ENCODE data around the gene TPGS2. TPM values are rescaled to one million over a fixed set of nuclear protein-coding genes. Genes with fewer than 3 reads are reported as not detected.
"Not testable (repeated sequence)": the region's sequence is repeated elsewhere in the genome, so short reads cannot be mapped to it uniquely, and the experiment has no call there.

The TPGS2 gene
- total RNA-seq, 2 experiments from 2014 or later = 137 to 141 TPM

DNA sequence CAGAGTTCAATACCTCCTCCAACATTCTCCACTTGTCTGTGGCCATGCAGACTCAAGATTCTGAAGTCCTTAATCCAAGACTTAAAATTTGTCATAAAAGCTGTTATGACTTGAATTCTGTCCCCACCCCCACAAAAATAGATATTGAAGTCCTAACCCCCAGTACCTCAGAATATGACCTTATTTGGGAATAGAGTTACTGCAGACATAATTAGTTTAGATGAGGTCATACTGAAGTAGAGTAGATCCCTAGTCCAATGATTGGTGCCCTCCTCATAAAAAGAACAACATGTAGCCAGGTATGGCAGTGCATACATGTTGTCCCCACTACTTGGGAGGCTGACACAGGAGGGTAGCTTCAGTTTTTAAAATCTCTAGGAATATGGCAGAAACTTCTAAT is 9.2 kb downstream of the TPGS2 start:
- Mint-ChIP-seq H3K36me3 (ENCODE audit: low read depth) (peaks cover 53% of the 10 kb centered on the region), H3K27ac (no peak overlapping the region), H3K27me3 (ENCODE audit: low read depth) (no peaks in the 10 kb centered on the region), H3K9me3 (ENCODE audit: insufficient read depth) (no peaks in the 10 kb centered on the region), H3K4me3 (no peak overlapping the region), H3K4me1 (ENCODE audit: low read depth) (peaks cover 10% of the 10 kb centered on the region)
- ChIA-PET POLR2A (interaction anchor here (1.2 kb wide), 1 partner anchor 9 kb away, joined by 3 read pairs; the partner anchor contains the start of genes KIAA1328 and TPGS2), CTCF (no interaction called here)
- DNase-seq (no peak), ATAC-seq (no peak)

GRCh38 chr18:36818652-36819051 is 10.2 kb downstream of the TPGS2 start:
- DNase-seq = no peak
- H3K27me3 Mint-ChIP-seq (ENCODE audit: low read depth) = no peaks in the 10 kb centered on the region
- ChIA-PET POLR2A (no interaction called here), CTCF (interaction anchor here (0.8 kb wide), 1 partner anchor 15 kb away, joined by 3 read pairs; no protein-coding TSS in a partner anchor)
- no peak overlapping the region for H3K27ac Mint-ChIP-seq
- no peaks in the 10 kb centered on the region for H3K9me3 Mint-ChIP-seq (ENCODE audit: insufficient read depth)
- ATAC-seq = no peak
- H3K36me3 Mint-ChIP-seq (ENCODE audit: low read depth) = peaks cover 52% of the 10 kb centered on the region
- no peak overlapping the region for H3K4me3 Mint-ChIP-seq
- peaks cover under 1% of the 10 kb centered on the region for H3K4me1 Mint-ChIP-seq (ENCODE audit: low read depth)

- DNase-seq (no peak), ATAC-seq (no peak)
- Mint-ChIP-seq H3K9me3 (ENCODE audit: insufficient read depth) (no peaks in the 10 kb centered on the region), H3K4me3 (no peak overlapping the region), H3K36me3 (ENCODE audit: low read depth) (peaks cover 59% of the 10 kb centered on the region), H3K27ac (no peak overlapping the region), H3K27me3 (ENCODE audit: low read depth) (no peaks in the 10 kb centered on the region), H3K4me1 (ENCODE audit: low read depth) (no peaks in the 10 kb centered on the region)
- ChIA-PET CTCF (interaction anchor here (1.0 to 1.3 kb wide), 2 partner anchors 9 to 12 kb away, joined by 3 read pairs; partner anchors contain the start of genes KIAA1328 and TPGS2), POLR2A (no interaction called here)
Observed at GRCh38 chr18:36817039-36817438, 11.8 kb downstream of the TPGS2 start.

- CTCF ChIA-PET = interaction anchor here (1.2 kb wide), 1 partner anchor 13 kb away, joined by 3 read pairs; the partner anchor contains the start of genes KIAA1328 and TPGS2
- ATAC-seq; POLR2A ChIA-PET; H3K27me3 Mint-ChIP-seq (ENCODE audit: low read depth); H3K4me3 Mint-ChIP-seq; H3K9me3 Mint-ChIP-seq (ENCODE audit: insufficient read depth); H3K4me1 Mint-ChIP-seq (ENCODE audit: low read depth); DNase-seq: not testable (repeated sequence)
- H3K36me3 Mint-ChIP-seq (ENCODE audit: low read depth) = peaks cover 52% of the 10 kb centered on the region
- peak overlapping the region; percentile 2 for H3K27ac Mint-ChIP-seq
Observed at GRCh38 chr18:36816096-36816495, 12.7 kb downstream of the TPGS2 start.

- Mint-ChIP-seq H3K4me1 (ENCODE audit: low read depth) (no peaks in the 10 kb centered on the region), H3K27me3 (ENCODE audit: low read depth) (no peaks in the 10 kb centered on the region), H3K27ac (no peak overlapping the region), H3K9me3 (ENCODE audit: insufficient read depth) (no peaks in the 10 kb centered on the region), H3K4me3 (no peak overlapping the region), H3K36me3 (ENCODE audit: low read depth) (peaks cover 48% of the 10 kb centered on the region)
- DNase-seq (no peak), ATAC-seq (no peak)
- ChIA-PET CTCF (no interaction called here), POLR2A (no interaction called here)
Observed at GRCh38 chr18:36814994-36815393, 13.8 kb downstream of the TPGS2 start.

GRCh38 chr18:36813824-36814223 is 15.0 kb downstream of the TPGS2 start:
- no peak overlapping the region for H3K27ac Mint-ChIP-seq
- no peaks in the 10 kb centered on the region for H3K9me3 Mint-ChIP-seq (ENCODE audit: insufficient read depth)
- no peak for ATAC-seq
- POLR2A ChIA-PET = no interaction called here
- peaks cover 43% of the 10 kb centered on the region for H3K36me3 Mint-ChIP-seq (ENCODE audit: low read depth)
- peaks cover 3% of the 10 kb centered on the region for H3K4me1 Mint-ChIP-seq (ENCODE audit: low read depth)
- CTCF ChIA-PET = no interaction called here
- H3K4me3 Mint-ChIP-seq = no peak overlapping the region
- no peaks in the 10 kb centered on the region for H3K27me3 Mint-ChIP-seq (ENCODE audit: low read depth)
- DNase-seq = no peak

GRCh38 chr18:36813101-36813775 is 15.6 kb downstream of the TPGS2 start:
- peaks cover 3% of the 10 kb centered on the region for H3K4me1 Mint-ChIP-seq (ENCODE audit: low read depth)
- POLR2A ChIA-PET = no interaction called here
- no peak overlapping the region for H3K4me3 Mint-ChIP-seq
- H3K36me3 Mint-ChIP-seq (ENCODE audit: low read depth) = peaks cover 43% of the 10 kb centered on the region
- no peaks in the 10 kb centered on the region for H3K9me3 Mint-ChIP-seq (ENCODE audit: insufficient read depth)
- H3K27me3 Mint-ChIP-seq (ENCODE audit: low read depth) = no peaks in the 10 kb centered on the region
- CTCF ChIA-PET = interaction anchor here (0.7 kb wide), 1 partner anchor 126 kb away, joined by 4 read pairs; no protein-coding TSS in a partner anchor
- DNase-seq (no peak), ATAC-seq (no peak)
- H3K27ac Mint-ChIP-seq = peak overlapping the region; percentile 19

GRCh38 chr18:36812678-36813077 is 16.1 kb downstream of the TPGS2 start:
- POLR2A ChIA-PET = interaction anchor here (0.8 kb wide), 1 partner anchor 16 kb away, joined by 3 read pairs; the partner anchor contains the start of genes KIAA1328 and TPGS2
- H3K36me3 Mint-ChIP-seq (ENCODE audit: low read depth) = peaks cover 43% of the 10 kb centered on the region
- H3K27me3 Mint-ChIP-seq (ENCODE audit: low read depth) = no peaks in the 10 kb centered on the region
- H3K4me1 Mint-ChIP-seq (ENCODE audit: low read depth) = peaks cover 3% of the 10 kb centered on the region
- DNase-seq (no peak), ATAC-seq (no peak)
- no peak overlapping the region for H3K27ac Mint-ChIP-seq
- CTCF ChIA-PET = interaction anchor here (0.7 to 5.3 kb wide), 2 partner anchors 125 kb away, joined by 4 to 50 read pairs; no protein-coding TSS in a partner anchor
- no peaks in the 10 kb centered on the region for H3K9me3 Mint-ChIP-seq (ENCODE audit: insufficient read depth)
- H3K4me3 Mint-ChIP-seq = no peak overlapping the region

GRCh38 chr18:36811955-36812354 is 16.8 kb downstream of the TPGS2 start:
- DNase-seq (no peak), ATAC-seq (no peak)
- no peaks in the 10 kb centered on the region for H3K27me3 Mint-ChIP-seq (ENCODE audit: low read depth)
- H3K9me3 Mint-ChIP-seq (ENCODE audit: insufficient read depth) = no peaks in the 10 kb centered on the region
- H3K4me3 Mint-ChIP-seq = no peak overlapping the region
- H3K4me1 Mint-ChIP-seq (ENCODE audit: low read depth) = peaks cover 3% of the 10 kb centered on the region
- H3K36me3 Mint-ChIP-seq (ENCODE audit: low read depth) = peaks cover 47% of the 10 kb centered on the region
- ChIA-PET CTCF (interaction anchor here (5.3 kb wide), 1 partner anchor 125 kb away, joined by 50 read pairs; no protein-coding TSS in a partner anchor), POLR2A (interaction anchor here (0.8 kb wide), 1 partner anchor 17 kb away, joined by 3 read pairs; the partner anchor contains the start of genes KIAA1328 and TPGS2)
- no peak overlapping the region for H3K27ac Mint-ChIP-seq

DNA sequence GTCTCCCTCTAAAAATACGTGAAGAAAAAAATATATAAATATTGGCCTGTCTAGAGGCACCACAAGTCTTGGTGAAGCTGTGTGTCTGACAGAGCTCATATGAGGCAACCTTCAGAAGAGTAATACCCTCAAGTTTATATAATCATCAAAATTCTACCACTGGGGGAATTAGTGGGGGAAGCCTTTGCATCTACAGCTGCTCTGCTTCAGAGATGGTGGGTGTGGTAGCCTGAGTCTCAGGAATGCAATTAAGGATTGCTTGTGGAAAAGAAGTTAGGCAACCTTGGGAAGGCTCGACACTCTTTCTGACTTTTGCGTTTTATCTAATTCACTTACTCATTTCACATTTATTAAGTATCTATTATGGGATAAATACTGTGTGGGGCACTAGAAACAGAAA is 17.4 kb downstream of the TPGS2 start:
- Mint-ChIP-seq H3K36me3 (ENCODE audit: low read depth) (peaks cover 47% of the 10 kb centered on the region), H3K9me3 (ENCODE audit: insufficient read depth) (no peaks in the 10 kb centered on the region)
- CTCF ChIA-PET = interaction anchor here (1.4 to 5.3 kb wide), 2 partner anchors 17 to 124 kb away, joined by 6 to 50 read pairs; partner anchors contain the start of genes KIAA1328 and TPGS2

GRCh38 chr18:36809590-36810381 is 19.0 kb downstream of the TPGS2 start:
- H3K4me1 Mint-ChIP-seq (ENCODE audit: low read depth) = peaks cover 3% of the 10 kb centered on the region
- ATAC-seq (peak; percentile 91), DNase-seq (peak; percentile 50)
- no peaks in the 10 kb centered on the region for H3K27me3 Mint-ChIP-seq (ENCODE audit: low read depth)
- H3K27ac Mint-ChIP-seq = no peak overlapping the region
- CTCF ChIA-PET = interaction anchor here (0.8 to 5.3 kb wide), 5 partner anchors 11 to 122 kb away, joined by 3 to 50 read pairs (median 4); partner anchors contain the start of genes KIAA1328 and TPGS2
- H3K36me3 Mint-ChIP-seq (ENCODE audit: low read depth) = peaks cover 54% of the 10 kb centered on the region
- H3K9me3 Mint-ChIP-seq (ENCODE audit: insufficient read depth) = no peaks in the 10 kb centered on the region
- H3K4me3 Mint-ChIP-seq = no peak overlapping the region
- POLR2A ChIA-PET = no interaction called here

More for the DNA sequence above, 17.4 kb downstream of the TPGS2 start:
- Mint-ChIP-seq H3K27me3 (ENCODE audit: low read depth) (no peaks in the 10 kb centered on the region), H3K4me1 (ENCODE audit: low read depth) (peaks cover 3% of the 10 kb centered on the region), H3K27ac (no peak overlapping the region), H3K4me3 (no peak overlapping the region)
- DNase-seq = no peak
- POLR2A ChIA-PET = no interaction called here
- ATAC-seq = no peak

Data from activated CD8-positive, alpha-beta T cell treated with anti-CD3 and anti-CD28 coated beads, Interleukin-2, amount 10 ng/mL, durations not matched to agents 7 days and 5 days (primary cell).